ENCODE data around the gene FNIP1.

GRCh38 chr5:131644370-131644769, 152.4 kb downstream of the FNIP1 start:
- TF ChIP-seq, protein P1, sequence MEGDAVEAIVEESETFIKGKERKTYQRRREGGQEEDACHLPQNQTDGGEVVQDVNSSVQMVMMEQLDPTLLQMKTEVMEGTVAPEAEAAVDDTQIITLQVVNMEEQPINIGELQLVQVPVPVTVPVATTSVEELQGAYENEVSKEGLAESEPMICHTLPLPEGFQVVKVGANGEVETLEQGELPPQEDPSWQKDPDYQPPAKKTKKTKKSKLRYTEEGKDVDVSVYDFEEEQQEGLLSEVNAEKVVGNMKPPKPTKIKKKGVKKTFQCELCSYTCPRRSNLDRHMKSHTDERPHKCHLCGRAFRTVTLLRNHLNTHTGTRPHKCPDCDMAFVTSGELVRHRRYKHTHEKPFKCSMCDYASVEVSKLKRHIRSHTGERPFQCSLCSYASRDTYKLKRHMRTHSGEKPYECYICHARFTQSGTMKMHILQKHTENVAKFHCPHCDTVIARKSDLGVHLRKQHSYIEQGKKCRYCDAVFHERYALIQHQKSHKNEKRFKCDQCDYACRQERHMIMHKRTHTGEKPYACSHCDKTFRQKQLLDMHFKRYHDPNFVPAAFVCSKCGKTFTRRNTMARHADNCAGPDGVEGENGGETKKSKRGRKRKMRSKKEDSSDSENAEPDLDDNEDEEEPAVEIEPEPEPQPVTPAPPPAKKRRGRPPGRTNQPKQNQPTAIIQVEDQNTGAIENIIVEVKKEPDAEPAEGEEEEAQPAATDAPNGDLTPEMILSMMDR (conservative IDR thresholded peaks at IDR 0.05; ENCODE audit: low read depth in 2 of 2): no peak
- TF ChIP-seq EZH2phosphoT487 (IDR thresholded peaks at IDR 0.05; ENCODE audit: unreplicated experiment) (no peak), STAT1 (IDR thresholded peaks at IDR 0.05; ENCODE audit: unreplicated experiment) (no peak)
- TF ChIP-seq, protein P2, sequence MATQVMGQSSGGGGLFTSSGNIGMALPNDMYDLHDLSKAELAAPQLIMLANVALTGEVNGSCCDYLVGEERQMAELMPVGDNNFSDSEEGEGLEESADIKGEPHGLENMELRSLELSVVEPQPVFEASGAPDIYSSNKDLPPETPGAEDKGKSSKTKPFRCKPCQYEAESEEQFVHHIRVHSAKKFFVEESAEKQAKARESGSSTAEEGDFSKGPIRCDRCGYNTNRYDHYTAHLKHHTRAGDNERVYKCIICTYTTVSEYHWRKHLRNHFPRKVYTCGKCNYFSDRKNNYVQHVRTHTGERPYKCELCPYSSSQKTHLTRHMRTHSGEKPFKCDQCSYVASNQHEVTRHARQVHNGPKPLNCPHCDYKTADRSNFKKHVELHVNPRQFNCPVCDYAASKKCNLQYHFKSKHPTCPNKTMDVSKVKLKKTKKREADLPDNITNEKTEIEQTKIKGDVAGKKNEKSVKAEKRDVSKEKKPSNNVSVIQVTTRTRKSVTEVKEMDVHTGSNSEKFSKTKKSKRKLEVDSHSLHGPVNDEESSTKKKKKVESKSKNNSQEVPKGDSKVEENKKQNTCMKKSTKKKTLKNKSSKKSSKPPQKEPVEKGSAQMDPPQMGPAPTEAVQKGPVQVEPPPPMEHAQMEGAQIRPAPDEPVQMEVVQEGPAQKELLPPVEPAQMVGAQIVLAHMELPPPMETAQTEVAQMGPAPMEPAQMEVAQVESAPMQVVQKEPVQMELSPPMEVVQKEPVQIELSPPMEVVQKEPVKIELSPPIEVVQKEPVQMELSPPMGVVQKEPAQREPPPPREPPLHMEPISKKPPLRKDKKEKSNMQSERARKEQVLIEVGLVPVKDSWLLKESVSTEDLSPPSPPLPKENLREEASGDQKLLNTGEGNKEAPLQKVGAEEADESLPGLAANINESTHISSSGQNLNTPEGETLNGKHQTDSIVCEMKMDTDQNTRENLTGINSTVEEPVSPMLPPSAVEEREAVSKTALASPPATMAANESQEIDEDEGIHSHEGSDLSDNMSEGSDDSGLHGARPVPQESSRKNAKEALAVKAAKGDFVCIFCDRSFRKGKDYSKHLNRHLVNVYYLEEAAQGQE (IDR thresholded peaks at IDR 0.05; ENCODE audit: unreplicated experiment): no peak

All from GM23338 (cell line).